ENCODE measurements around the gene DKK3. TPM values are rescaled to one million over a fixed set of nuclear protein-coding genes. Genes with fewer than 3 reads are reported as not detected.
A peak's percentile ranks its signal among the peaks of the same experiment; 100 is the strongest.

The DKK3 gene
- total RNA-seq, 2 donors from 2014 or later = 732 to 847 TPM

GRCh38 chr11:11929920-11930319, 78.5 kb downstream of the DKK3 start:
- TF ChIP-seq, protein P1, sequence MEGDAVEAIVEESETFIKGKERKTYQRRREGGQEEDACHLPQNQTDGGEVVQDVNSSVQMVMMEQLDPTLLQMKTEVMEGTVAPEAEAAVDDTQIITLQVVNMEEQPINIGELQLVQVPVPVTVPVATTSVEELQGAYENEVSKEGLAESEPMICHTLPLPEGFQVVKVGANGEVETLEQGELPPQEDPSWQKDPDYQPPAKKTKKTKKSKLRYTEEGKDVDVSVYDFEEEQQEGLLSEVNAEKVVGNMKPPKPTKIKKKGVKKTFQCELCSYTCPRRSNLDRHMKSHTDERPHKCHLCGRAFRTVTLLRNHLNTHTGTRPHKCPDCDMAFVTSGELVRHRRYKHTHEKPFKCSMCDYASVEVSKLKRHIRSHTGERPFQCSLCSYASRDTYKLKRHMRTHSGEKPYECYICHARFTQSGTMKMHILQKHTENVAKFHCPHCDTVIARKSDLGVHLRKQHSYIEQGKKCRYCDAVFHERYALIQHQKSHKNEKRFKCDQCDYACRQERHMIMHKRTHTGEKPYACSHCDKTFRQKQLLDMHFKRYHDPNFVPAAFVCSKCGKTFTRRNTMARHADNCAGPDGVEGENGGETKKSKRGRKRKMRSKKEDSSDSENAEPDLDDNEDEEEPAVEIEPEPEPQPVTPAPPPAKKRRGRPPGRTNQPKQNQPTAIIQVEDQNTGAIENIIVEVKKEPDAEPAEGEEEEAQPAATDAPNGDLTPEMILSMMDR (IDR thresholded peaks at IDR 0.05) = no peak
- Histone ChIP-seq H3K27me3 (replicated peaks; ENCODE audit: insufficient read depth) (no peaks in the 10 kb centered on the region), H3K36me3 (peaks cover 6% of the 10 kb centered on the region), H3K4me3 (no peak overlapping the region), H3K9me3 (no peaks in the 10 kb centered on the region), H3K4me1 (ENCODE audit: control insufficient read depth in 1 of 2, low read depth in 2 of 2) (no peaks in the 10 kb centered on the region), H3K27ac (no peak overlapping the region)
- ATAC-seq (ENCODE audit: insufficient number of reproducible peaks, low FRiP score, low read depth) (no peak), DNase-seq (ENCODE audit: low spot score) (no peak)

DNA sequence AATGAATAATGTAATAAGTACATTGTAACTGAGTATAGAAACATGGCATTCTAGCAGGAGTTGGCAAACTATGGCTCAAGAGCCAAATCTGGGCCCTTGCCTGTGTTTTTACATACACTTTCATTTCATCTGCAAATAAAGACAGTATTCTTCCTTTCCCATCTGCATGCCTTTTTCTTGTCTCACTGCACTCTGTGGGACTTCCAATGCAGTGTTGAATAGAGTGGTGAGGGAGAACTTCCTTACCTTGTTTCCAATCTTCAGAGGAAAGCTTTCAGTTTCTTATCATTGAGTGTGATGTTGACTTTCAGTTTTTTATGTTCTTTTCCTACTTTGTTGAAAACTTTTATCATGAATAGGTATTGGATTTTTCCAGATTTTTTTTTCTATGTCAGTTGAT, 84.6 kb downstream of the DKK3 start:
- H3K27me3 ChIP-seq (replicated peaks; ENCODE audit: insufficient read depth) = no peaks in the 10 kb centered on the region
- DNase-seq (ENCODE audit: low spot score) = no peak

DNA sequence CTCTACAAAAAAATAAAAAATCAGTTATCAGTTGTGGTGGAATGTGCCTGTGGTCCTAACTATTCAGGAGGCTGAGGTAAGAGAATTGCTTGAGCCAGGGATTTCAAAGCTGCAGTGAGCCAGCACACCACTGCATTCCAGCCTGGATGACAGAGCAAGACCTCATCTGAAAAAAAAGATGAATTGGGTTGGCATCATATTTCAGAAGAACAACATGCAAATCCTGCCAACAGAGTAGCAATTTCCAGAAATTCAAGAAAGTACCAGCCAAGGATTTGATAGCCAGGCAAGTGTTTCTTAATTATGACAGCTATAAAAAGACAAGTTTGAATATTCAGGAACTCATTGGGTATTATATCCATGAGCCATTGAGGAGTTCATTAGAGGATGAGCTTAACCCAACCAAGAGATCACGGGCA, 91.4 kb downstream of the DKK3 start:
- Histone ChIP-seq H3K27ac (peak overlapping the region; percentile 16 to 36), H3K27me3 (replicated peaks; ENCODE audit: insufficient read depth) (no peaks in the 10 kb centered on the region), H3K9me3 (no peaks in the 10 kb centered on the region), H3K4me3 (no peak overlapping the region), H3K36me3 (no peaks in the 10 kb centered on the region), H3K4me1 (ENCODE audit: control insufficient read depth in 1 of 2, low read depth in 2 of 2) (peaks cover 0 to 22% of the 10 kb centered on the region in 2 donors)
- TF ChIP-seq, protein P1 (IDR thresholded peaks at IDR 0.05) = no peak
- DNase-seq (ENCODE audit: low spot score) (no peak), ATAC-seq (ENCODE audit: insufficient number of reproducible peaks, low FRiP score, low read depth) (peak; percentile 55)

More for the DNA sequence above, 84.6 kb downstream of the DKK3 start:
- peaks cover 4% of the 10 kb centered on the region for H3K36me3 ChIP-seq
- no peak overlapping the region for H3K27ac ChIP-seq
- no peaks in the 10 kb centered on the region for H3K9me3 ChIP-seq
- TF ChIP-seq, protein P1 (IDR thresholded peaks at IDR 0.05) = no peak
- no peak overlapping the region for H3K4me3 ChIP-seq
- ATAC-seq (ENCODE audit: insufficient number of reproducible peaks, low FRiP score, low read depth) = no peak
- no peaks in the 10 kb centered on the region for H3K4me1 ChIP-seq (ENCODE audit: control insufficient read depth in 1 of 2, low read depth in 2 of 2)

GRCh38 chr11:11915625-11916024, 92.8 kb downstream of the DKK3 start:
- no peaks in the 10 kb centered on the region for H3K27me3 ChIP-seq (replicated peaks; ENCODE audit: insufficient read depth)
- no peaks in the 10 kb centered on the region for H3K36me3 ChIP-seq
- DNase-seq (ENCODE audit: low spot score) (no peak), ATAC-seq (ENCODE audit: insufficient number of reproducible peaks, low FRiP score, low read depth) (no peak)
- no peak overlapping the region for H3K4me3 ChIP-seq
- peaks cover 0 to 23% of the 10 kb centered on the region in 2 donors for H3K4me1 ChIP-seq (ENCODE audit: control insufficient read depth in 1 of 2, low read depth in 2 of 2)
- no peaks in the 10 kb centered on the region for H3K9me3 ChIP-seq
- H3K27ac ChIP-seq = no peak overlapping the region
- TF ChIP-seq, protein P1 (IDR thresholded peaks at IDR 0.05) = no peak

DNA sequence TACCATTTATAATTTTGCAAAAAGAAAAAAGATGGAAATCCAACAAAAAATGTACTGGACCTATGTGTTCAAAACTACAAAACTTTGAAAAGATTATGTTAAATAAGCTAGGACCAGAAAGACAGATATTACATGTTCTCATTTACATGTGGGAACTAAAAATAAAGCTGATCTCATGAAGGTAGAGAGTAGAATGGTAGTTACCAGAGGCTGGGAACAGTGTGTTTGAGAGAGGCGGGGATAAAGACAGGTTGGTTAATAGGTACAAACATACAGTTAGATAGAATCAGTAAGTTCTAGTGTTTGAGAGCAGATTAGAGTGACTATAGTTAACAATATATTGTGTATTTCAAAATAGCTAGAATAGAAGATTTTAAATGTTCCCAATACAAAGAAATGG, 95.0 kb downstream of the DKK3 start:
- ATAC-seq (ENCODE audit: insufficient number of reproducible peaks, low FRiP score, low read depth) = no peak
- Histone ChIP-seq H3K4me1 (ENCODE audit: control insufficient read depth in 1 of 2, low read depth in 2 of 2) (peaks cover 3 to 36% of the 10 kb centered on the region in 2 donors), H3K27me3 (replicated peaks; ENCODE audit: insufficient read depth) (no peaks in the 10 kb centered on the region), H3K4me3 (no peak overlapping the region), H3K27ac (no peak overlapping the region), H3K36me3 (no peaks in the 10 kb centered on the region), H3K9me3 (no peaks in the 10 kb centered on the region)
- no peak for DNase-seq (ENCODE audit: low spot score)
- TF ChIP-seq, protein P1 (IDR thresholded peaks at IDR 0.05) = no peak

Other genes with a start within 250 kb of the DKK3 start
- 10 to 100 TPM; 55.0 to 86.4 TPM for gene USP47, start 166.7 kb downstream of the DKK3 start, total RNA-seq
- gene MICAL2, start 102.0 kb upstream of the DKK3 start, total RNA-seq = 100 to 1,000 TPM; 791 to 989 TPM

All from thoracic aorta (tissue), 2 donors.